SK-N-MC (cell line): Measurements from ENCODE around the gene VDAC1.

Source experiments
- EZH2 ChIP-seq: fragments of 200-600 bp; sonication (generic); IDR thresholded peaks from one replicate; pipeline ENCODE4 v1.6.1; 2017; ENCODE audit warnings: antibody characterized with exemption
- FOXP2 ChIP-seq: optimal IDR thresholded peaks from 2 replicates; pipeline ENCODE3; 2011; ENCODE audit warnings: mild to moderate bottlenecking, moderate library complexity; ENCODE audit not compliant: insufficient read depth; ENCODE audit errors: extremely low read length, control extremely low read depth
- POLR2AphosphoS5 ChIP-seq: IDR thresholded peaks from 2 replicates; pipeline ENCODE4 v1.6.1; 2012; ENCODE audit warnings: mild to moderate bottlenecking, low read depth, low read length, borderline replicate concordance

- TF ChIP-seq FOXP2: no peak
- TF ChIP-seq POLR2AphosphoS5: no peak
- no peak for TF ChIP-seq EZH2
These were observed 41.2 kb downstream of the VDAC1 start for GRCh38 chr5:133963493-133964128.
